K562 treated with DMSO at 1 percent for 24 hours (cell line): ENCODE measurements around the gene MLXIP. TPM values are rescaled to one million over a fixed set of nuclear protein-coding genes. Genes with fewer than 3 reads are reported as not detected.

Source experiments
- total RNA-seq: library from RNA; unstranded; fragments of 300-600 nt; gene quantifications from 2 replicates; pipeline ENCODE4 v1.2.3, GENCODE V29; 2022; ENCODE audit warnings: low read depth; ENCODE audit not compliant: insufficient read depth

The MLXIP gene, protein sequence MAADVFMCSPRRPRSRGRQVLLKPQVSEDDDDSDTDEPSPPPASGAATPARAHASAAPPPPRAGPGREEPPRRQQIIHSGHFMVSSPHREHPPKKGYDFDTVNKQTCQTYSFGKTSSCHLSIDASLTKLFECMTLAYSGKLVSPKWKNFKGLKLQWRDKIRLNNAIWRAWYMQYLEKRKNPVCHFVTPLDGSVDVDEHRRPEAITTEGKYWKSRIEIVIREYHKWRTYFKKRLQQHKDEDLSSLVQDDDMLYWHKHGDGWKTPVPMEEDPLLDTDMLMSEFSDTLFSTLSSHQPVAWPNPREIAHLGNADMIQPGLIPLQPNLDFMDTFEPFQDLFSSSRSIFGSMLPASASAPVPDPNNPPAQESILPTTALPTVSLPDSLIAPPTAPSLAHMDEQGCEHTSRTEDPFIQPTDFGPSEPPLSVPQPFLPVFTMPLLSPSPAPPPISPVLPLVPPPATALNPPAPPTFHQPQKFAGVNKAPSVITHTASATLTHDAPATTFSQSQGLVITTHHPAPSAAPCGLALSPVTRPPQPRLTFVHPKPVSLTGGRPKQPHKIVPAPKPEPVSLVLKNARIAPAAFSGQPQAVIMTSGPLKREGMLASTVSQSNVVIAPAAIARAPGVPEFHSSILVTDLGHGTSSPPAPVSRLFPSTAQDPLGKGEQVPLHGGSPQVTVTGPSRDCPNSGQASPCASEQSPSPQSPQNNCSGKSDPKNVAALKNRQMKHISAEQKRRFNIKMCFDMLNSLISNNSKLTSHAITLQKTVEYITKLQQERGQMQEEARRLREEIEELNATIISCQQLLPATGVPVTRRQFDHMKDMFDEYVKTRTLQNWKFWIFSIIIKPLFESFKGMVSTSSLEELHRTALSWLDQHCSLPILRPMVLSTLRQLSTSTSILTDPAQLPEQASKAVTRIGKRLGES
- total RNA-seq = 36.3 and 36.7 TPM in 2 replicates

GRCh38 chr12:122078141-122079032 is at the start of gene MLXIP:
Gene MLXIP (plus strand): TSS chr12:122078756. CDS start chr12:122078854, 98 bp downstream.

DNA sequence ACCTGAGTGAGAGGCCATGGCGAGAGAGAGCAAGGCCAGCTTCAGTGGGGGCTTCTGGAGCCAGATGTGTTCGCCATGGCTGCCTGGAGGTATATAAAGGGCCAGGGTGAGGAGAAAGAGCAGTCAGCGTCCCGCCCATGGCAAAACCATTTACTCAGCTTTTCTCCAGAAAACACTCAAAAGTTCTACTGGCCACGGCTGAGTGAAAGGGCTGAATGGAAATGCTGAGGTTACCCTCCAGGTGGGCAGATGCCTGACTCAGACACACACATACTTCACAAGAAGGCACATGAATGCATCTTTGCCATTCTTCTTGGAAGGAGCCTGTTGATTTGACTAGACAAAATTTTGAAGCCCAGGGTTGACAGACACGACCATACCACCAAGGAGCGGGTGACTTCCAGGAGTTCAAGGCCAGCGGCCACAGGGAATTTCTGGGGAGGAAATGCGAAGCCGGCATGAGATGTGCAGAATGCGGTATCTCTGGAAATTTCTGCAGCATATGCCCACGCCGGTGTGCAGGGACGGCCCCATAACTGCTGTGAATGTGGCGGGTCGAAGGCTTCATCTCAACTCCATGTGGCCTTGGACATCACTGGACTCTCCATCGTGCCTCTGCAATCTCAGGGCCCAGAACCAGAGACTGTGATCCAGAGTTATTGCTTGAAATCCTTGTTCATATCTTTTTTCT is 95.7 kb downstream of the MLXIP start, which contains the start of gene IL31:
IL31 (minus strand) TSS at position 67 of the 691 bp plus-strand sequence; CDS start at position 18, 49 bp downstream.

GRCh38 chr12:122182887-122183587 is 104.5 kb downstream of the MLXIP start, which contains the start of gene LRRC43:
Gene LRRC43 (plus strand): TSS chr12:122183123. CDS start chr12:122183145, 22 bp downstream.

Other genes starting within 250 kb of the MLXIP start
- not detected in 2 replicates for gene HPD, start 219.9 kb upstream of the MLXIP start, total RNA-seq
- 116 and 149 TPM in 2 replicates for gene PSMD9, start 190.0 kb upstream of the MLXIP start, total RNA-seq
- 14.7 and 23.7 TPM in 2 replicates for gene CFAP251, start 160.2 kb upstream of the MLXIP start, total RNA-seq
- 22.3 and 24.8 TPM in 2 replicates for gene BCL7A, start 56.9 kb upstream of the MLXIP start, total RNA-seq
- gene IL31, start 95.5 kb downstream of the MLXIP start, total RNA-seq = not detected in 2 replicates
- gene LRRC43, start 104.4 kb downstream of the MLXIP start, total RNA-seq = not detected in 2 replicates
- 2.4 and 2.7 TPM in 2 replicates for gene B3GNT4, start 125.0 kb downstream of the MLXIP start, total RNA-seq
- 63.3 and 68.8 TPM in 2 replicates for gene DIABLO, start 147.3 kb downstream of the MLXIP start, total RNA-seq
- gene VPS33A, start 187.7 kb downstream of the MLXIP start, total RNA-seq = 16.3 and 19.9 TPM in 2 replicates